ENCODE measurements around the gene KLHL26. TPM values are rescaled to one million over a fixed set of nuclear protein-coding genes. Genes with fewer than 3 reads are reported as not detected.

The KLHL26 gene
- total RNA-seq, 1 donor from 2014 or later: 2.1 TPM

DNA sequence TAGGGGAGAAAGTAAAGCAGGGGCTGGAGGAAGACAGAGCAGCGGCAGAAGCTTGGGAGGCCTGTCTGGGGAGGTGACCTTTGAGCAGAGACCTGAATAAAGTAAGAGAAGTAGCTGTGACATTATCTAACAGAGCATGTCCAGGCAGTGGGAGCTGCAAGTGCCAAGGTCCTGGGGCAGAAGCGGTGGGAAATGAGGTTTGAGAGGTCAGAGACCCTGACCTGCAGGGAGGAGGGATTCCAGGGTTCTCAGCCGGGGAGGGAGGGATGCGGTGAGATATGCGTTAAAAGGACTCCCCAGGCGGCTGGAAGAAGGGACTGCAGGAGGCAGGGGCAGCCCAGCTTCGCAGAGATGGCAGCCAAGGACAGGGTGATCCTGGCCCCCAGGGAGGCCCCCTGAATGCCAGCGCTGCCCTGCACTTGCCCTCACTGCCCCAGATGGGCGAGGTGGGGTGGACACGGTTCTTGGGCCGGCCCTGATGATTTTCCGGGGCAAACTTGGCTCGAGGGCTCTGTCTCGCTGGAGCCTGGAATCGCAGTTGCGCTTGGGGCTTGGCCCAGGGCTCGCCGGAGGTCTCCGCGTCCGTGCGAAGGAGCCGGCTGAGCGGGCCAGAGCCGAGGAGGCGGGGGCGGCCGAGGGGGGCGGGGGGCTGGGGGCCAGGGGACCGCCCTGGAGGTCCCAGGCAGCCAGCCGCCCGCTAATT lies 33.4 kb upstream of the KLHL26 start:
- DNase-seq: no peak

DNA sequence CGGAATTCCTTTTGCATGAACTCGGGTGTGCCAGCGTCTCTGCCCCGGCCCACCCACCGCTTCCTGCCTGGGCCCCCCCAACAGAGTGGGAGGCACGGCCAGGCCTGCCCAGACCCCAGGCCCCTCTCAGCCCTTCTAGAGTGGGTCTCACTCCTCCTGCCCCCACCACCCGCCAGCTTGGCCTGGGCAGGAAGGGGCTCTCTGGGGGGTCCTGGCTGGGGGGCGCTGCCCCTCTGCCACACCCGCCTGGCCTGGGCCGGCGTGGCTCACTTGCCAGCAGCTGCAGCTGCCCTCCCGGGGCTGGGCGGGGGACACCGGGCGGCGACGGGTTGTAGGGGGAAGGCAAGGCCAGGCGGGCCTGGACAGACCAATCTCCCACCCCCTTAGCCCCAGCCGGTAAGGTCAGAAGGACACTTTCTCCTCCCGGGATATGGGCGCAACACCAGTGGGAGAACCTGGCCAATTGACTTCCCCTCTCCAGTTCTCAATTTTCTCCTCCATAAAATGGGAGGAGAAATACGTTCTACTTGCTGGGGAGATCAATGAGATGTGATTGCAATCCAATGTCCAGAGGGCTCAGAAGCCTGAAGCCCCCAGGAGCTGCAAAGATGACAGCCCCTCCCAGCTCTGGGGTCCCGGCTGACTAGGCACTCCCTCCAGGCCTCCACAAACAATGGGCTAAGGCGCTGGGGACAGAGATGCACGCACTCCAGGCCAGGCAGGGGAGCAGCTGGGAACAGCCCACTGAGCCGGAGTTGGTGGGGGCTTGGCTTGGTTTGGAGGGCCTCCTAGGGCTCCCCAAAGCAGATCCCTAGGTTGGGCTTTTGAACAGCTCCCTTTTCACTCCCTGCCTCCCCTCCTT lies 32.6 kb upstream of the KLHL26 start:
- no peak for DNase-seq

DNA sequence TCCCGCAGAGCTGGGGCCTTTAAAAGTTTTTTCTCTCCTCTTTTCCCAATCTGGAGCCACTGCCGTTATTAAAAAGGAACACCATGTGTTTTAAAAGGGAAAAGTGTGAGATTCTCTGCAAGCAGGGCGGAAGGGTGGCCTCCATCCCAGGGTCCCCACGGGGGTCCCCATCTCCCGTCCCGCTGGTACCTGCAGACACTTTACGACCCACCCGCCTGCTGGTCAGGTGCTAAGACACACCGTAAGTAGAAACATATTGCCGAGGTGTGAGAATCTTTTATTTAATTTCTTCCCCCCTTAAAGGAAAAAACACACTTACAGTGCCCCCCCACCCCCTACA lies 32.0 kb upstream of the KLHL26 start:
- no peak for DNase-seq

- no peak for DNase-seq
These were observed 31.7 kb upstream of the KLHL26 start for GRCh38 chr19:18605196-18605545.

DNA sequence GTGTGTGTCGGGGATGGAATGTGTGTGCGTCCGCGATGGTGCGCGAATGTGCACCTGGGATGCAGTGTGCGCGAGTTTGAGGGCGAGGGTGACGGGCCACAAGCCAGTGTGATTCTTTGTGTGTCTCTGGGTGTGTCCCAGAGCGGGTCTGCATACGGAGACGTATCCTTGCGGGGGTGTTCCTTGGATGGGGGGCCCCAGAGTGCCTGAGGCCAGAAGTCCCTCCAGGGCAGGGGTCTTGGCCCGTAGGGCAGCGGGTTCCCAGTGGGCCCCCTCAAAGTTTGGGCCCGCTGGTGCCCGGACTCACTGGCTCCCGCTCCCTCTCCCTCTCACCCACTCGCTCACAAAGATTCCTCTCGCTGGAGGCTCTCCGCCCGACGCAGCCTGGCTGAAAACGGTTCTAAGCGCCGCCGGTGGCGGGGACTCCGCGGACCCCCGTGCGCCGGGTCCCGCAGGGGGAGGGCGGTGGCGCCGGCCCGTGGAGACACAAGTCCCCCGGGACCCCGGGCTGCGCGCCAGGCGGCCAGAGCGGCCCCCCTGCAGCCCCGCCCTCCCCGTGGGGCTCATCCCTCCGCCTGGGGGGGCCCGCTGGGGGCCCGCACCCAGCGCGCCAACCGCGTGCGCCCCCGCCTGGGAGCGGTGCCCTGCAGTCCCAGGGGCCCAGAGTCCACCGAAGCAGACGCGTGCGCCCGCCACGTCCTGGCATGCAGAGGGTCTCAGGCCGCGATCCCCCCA lies 31.1 kb upstream of the KLHL26 start:
- DNase-seq: no peak

- no peak for DNase-seq
These were observed 30.3 kb upstream of the KLHL26 start, which contains the start of gene CRLF1 for GRCh38 chr19:18606281-18607225. Gene CRLF1, minus strand, starts transcription at chr19:18606799. Its CDS starts 143 bp downstream, at chr19:18606656.

DNA sequence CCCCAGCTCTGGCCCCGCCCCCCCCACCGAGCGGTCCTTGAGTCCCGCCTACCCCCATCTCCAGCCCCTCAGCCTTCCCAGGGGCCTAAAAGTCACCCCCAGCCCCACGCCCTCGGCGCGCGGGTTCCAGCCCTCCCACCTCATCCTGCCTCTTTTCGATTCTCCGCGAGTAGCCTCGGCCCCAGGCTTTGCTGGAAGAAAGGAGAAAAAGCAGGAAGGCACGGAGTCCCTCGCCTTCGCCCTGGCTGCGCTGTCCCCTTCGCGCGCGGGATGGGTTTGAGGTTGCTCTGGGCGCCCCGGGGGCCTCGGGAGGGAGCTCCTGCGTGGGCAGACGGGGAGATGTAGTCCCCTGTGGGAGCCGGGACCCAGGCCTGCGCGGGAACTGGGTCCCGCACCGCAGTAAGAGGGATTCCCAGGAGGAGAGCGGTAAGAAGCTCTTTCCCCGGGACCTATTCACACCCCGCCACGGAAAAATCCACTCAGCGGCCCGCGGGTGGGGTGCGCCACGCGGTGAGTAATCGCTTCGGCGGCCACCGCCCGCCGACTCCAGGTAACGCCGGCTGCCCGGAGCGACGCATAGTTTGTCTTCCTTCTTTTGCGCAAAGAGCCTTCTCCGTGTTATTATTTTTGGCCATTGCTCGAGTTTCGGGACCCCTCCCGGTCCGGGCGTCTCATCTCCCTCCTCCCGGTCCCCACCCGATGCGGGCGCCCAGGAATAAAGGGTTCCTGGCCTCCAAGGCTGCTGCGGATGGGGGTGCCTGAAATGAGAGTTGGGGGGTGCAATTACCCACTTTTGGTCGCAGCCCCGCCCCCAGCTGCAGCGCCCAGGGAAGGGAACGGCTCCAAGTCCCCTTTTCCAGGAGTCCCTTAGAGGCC lies 29.4 kb upstream of the KLHL26 start:
- DNase-seq: no peak

- DNase-seq: no peak
These were observed 28.6 kb upstream of the KLHL26 start for GRCh38 chr19:18608102-18608804.

DNA sequence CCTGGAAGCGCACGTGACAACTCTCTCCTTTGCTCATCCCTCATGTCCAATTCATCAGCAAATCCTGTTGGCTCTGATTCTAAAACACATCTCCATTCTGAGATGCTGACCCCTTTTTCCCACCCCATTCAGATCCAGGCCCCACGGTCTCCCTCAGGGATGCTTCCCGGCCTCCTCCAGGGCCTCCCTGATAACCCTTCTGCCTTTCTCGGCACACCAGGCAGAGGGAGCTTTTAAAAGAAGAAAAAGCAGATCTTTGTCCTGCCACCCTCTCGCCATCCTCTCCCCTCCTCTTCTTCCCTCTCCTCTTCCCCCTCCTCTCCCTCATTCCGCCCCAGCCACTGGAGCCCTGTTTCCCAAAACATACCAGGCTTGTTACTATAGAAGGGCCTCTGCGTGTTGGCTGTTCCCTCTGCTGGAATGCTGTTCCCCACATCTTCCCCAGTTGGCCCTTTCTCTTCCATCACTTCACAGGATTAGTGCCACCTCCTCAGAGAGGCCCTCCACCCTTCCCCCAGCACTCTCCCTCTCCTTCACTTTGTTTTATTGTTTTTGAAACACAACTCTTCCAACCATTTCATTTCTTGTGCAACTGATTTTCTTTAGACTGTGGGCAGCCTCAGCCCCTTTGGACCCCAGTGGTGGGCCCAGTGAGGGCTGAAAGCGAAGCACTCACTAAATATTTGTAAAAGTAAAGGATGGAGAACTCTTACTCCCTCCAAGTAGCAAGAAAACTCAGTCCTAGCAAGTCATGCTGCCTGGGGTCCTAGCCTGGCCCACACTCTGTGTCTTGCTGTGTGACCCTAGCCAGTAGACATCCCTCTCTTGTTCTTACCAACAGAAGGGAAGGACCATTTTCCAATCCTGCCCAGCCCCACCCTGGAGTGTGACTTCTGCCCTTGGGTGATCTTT lies 27.8 kb upstream of the KLHL26 start:
- no peak for DNase-seq

GRCh38 chr19:18609717-18610051 lies 27.1 kb upstream of the KLHL26 start:
- DNase-seq: no peak

DNA sequence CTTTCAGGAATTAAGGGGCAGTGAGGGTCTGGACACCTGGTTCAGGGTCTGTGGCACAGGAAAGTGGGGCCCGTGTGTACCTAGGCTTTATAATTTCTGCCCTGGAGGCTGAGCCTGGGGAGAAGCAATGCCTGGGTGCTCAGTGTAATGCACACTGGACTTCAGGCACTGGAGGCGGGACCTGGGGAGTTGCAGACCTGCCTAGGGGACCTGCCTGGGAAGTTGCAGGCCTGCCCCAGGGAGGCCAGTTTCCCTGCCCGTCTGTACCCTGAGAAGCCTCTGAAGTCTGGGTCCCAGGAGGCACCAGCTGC lies 26.6 kb upstream of the KLHL26 start:
- DNase-seq: no peak

DNA sequence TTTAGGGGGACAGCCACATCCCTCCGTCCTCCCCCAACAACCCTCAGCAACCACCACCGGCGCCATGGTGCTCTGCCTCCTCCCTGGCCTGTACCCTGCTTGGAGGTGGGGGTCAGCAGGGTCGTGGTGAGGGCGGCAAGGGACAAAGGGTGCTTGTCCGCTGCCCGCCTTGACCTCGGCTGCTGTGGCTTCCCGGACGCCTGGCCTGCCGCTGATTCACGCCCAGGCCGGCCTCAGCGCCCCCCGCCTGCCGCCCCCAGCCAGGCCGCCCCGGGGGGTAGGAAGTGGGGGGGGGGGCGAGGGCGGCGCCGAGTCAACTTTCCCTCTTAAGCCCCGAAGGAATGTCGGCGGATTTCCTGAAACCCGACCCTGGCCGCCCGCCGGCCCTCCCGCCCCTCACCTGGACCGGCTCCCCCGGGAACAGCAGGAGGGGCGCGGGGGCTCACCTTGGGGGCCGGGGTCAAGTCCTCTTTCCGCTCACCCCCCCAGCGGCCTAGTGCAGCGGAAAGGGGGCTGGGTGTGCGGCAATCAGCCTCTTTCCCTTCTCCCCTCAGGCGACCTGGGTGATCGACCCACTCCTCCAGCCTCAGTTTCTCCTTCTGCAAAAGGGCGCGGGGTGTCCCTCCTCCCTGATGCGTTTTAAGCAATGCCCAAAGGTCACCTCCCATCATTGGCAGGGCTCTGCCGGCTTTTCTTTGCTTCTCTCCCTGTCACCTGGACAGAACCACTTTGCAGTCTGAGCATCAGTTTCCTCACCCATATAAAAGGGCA lies 26.1 kb upstream of the KLHL26 start:
- no peak for DNase-seq

DNA sequence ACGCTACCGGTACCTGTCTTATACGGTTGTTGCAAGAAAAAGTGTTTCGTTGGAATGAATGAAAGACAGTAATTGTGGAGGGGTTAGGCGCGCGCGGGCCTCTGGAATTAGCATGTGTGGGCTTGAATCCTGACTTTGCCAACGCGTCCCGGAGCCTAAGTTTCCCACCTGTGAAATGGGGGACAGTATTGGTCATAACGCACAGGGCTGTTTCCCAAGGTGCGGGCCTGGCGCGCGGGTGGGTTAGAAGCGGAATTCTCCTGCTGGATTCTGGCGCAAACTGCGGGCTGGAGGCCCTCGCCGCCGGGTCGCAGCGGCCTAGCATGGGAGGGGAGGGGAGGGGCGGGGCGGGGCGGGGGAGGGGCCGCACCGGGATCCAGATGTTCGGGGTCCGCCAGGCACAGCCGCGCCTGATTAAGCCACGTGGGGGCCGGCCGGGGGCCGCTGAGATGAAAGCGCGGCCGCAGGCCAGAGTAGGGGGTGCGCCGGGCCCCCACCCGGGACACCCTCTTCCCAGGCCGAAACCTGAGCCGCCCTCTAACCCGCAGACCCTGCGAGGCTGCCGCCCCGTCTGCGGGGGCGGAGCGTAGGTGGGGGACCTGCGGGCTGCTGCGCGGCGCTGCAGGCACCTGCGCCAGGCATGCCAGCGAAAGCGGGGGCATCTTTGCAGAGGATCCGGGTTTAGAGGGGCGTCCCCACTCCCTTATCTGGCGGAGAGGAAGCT lies 25.3 kb upstream of the KLHL26 start:
- no peak for DNase-seq

GRCh38 chr19:18612051-18612771 lies 24.6 kb upstream of the KLHL26 start:
- DNase-seq: no peak

- no peak for DNase-seq
These were observed 23.8 kb upstream of the KLHL26 start, which contains the start of gene TMEM59L for GRCh38 chr19:18612772-18613588. Gene TMEM59L, plus strand, starts transcription at chr19:18612870. Its CDS starts 89 bp downstream, at chr19:18612959.

- DNase-seq: no peak
These were observed 23.1 kb upstream of the KLHL26 start for GRCh38 chr19:18613589-18614234.

Data from skin of body (tissue), 2 donors.